ENCODE results near the gene SPINK1.
A peak's percentile ranks its signal among the peaks of the same experiment; 100 is the strongest.
"Not testable (repeated sequence)": the region's sequence is repeated elsewhere in the genome, so short reads cannot be mapped to it uniquely, and the experiment has no call there.

The SPINK1 gene

GRCh38 chr5:147854331-147854730 lies 22.9 kb upstream of the SPINK1 start:
- no peak for DNase-seq

- DNase-seq, result no peak
These were observed 22.0 kb upstream of the SPINK1 start for GRCh38 chr5:147853372-147853987.

GRCh38 chr5:147852365-147852764 lies 20.9 kb upstream of the SPINK1 start:
- no peak for DNase-seq

GRCh38 chr5:147851578-147851977 lies 20.1 kb upstream of the SPINK1 start:
- DNase-seq, result no peak

GRCh38 chr5:147849226-147849625 lies 17.8 kb upstream of the SPINK1 start:
- no peak for DNase-seq

- no peak for DNase-seq
These were observed 14.1 kb upstream of the SPINK1 start for GRCh38 chr5:147845618-147846017.

- no peak for DNase-seq
These were observed 13.4 kb upstream of the SPINK1 start for GRCh38 chr5:147844846-147845245.

GRCh38 chr5:147842869-147843268 lies 11.4 kb upstream of the SPINK1 start:
- no peak for DNase-seq

GRCh38 chr5:147836439-147836838 lies 5.0 kb upstream of the SPINK1 start:
- DNase-seq, result no peak

GRCh38 chr5:147835386-147835798 lies 3.9 kb upstream of the SPINK1 start:
- DNase-seq, result no peak

GRCh38 chr5:147832541-147832940 lies 1.1 kb upstream of the SPINK1 start:
- DNase-seq, result no peak

GRCh38 chr5:147830035-147830434 lies 1.4 kb downstream of the SPINK1 start:
- no peak for DNase-seq

GRCh38 chr5:147827017-147827416 lies 4.5 kb downstream of the SPINK1 start:
- DNase-seq, result not testable (repeated sequence)

- DNase-seq, result no peak
These were observed 5.1 kb downstream of the SPINK1 start for GRCh38 chr5:147826361-147826760.

- peak; percentile 68 for DNase-seq
These were observed 8.6 kb downstream of the SPINK1 start for GRCh38 chr5:147822686-147823491.

- not testable (repeated sequence) for DNase-seq
These were observed 9.2 kb downstream of the SPINK1 start for GRCh38 chr5:147822222-147822621.

GRCh38 chr5:147821766-147822165 lies 9.7 kb downstream of the SPINK1 start:
- DNase-seq, result no peak

GRCh38 chr5:147819261-147819770 lies 12.2 kb downstream of the SPINK1 start:
- no peak for DNase-seq

- peak; percentile 30 for DNase-seq
These were observed 13.2 kb downstream of the SPINK1 start for GRCh38 chr5:147818290-147818689.

GRCh38 chr5:147813696-147814095 lies 17.8 kb downstream of the SPINK1 start:
- DNase-seq, result no peak

- DNase-seq, result no peak
These were observed 21.4 kb downstream of the SPINK1 start for GRCh38 chr5:147809830-147810666.

GRCh38 chr5:147805030-147805454 lies 26.4 kb downstream of the SPINK1 start:
- DNase-seq, result no peak

GRCh38 chr5:147804334-147804733 lies 27.1 kb downstream of the SPINK1 start:
- DNase-seq, result no peak

All from retina (tissue), 1 donor.